NB4 (cell line): Measurements from ENCODE around the gene COL4A2.

ENCODE experiments used
- DNase-seq: peaks from one replicate; pipeline ENCODE4 v3.0.0; 2010; ENCODE audit warnings: low read depth
- H3K4me3 ChIP-seq: one replicate; pipeline ENCODE4 v1.5.1; 2011; ENCODE audit warnings: mild to moderate bottlenecking, low read depth, low read length, moderate library complexity
- CTCF ChIP-seq: IDR thresholded peaks from one replicate; pipeline ENCODE4 v1.5.1; 2012; ENCODE audit warnings: low read depth, low read length
- MAX ChIP-seq: IDR thresholded peaks from 2 replicates; pipeline ENCODE4 v1.6.1; 2011; ENCODE audit warnings: low read depth, low read length
- MYC ChIP-seq: IDR thresholded peaks from 2 replicates; pipeline ENCODE4 v1.6.1; 2011; ENCODE audit warnings: low read depth, low read length
- POLR2A ChIP-seq: IDR thresholded peaks from 2 replicates; pipeline ENCODE4 v1.6.1; 2011; ENCODE audit warnings: mild to moderate bottlenecking; ENCODE audit not compliant: insufficient read length; ENCODE audit errors: extremely low read depth

Gene COL4A2

GRCh38 chr13:110305544-110305943 lies 1.5 kb upstream of the COL4A2 start:
- TF ChIP-seq CTCF, result no peak
- TF ChIP-seq POLR2A, result no peak
- no peak for DNase-seq
- H3K4me3 ChIP-seq, result no peak overlapping the region

GRCh38 chr13:110305949-110306339 lies 1.1 kb upstream of the COL4A2 start:
- TF ChIP-seq CTCF, result no peak
- no peak for DNase-seq
- H3K4me3 ChIP-seq, result no peak overlapping the region

GRCh38 chr13:110306340-110306959 lies 634 bp upstream of the COL4A2 start:
- H3K4me3 ChIP-seq, result no peak overlapping the region
- DNase-seq, result no peak
- TF ChIP-seq MAX (no peak), POLR2A (no peak), CTCF (no peak), MYC (no peak)

- DNase-seq, result no peak
- TF ChIP-seq MAX, result no peak
- TF ChIP-seq POLR2A, result no peak
- TF ChIP-seq CTCF, result no peak
- no peak for TF ChIP-seq MYC
- no peak overlapping the region for H3K4me3 ChIP-seq
Measured at GRCh38 chr13:110307767-110308655, 927 bp downstream of the COL4A2 start.

- TF ChIP-seq MAX (no peak), POLR2A (no peak), MYC (no peak), CTCF (no peak)
- DNase-seq, result no peak
- H3K4me3 ChIP-seq, result no peak overlapping the region
Measured at GRCh38 chr13:110308656-110309359, 1.7 kb downstream of the COL4A2 start.
